Muscle of back (tissue), 11 donors: ENCODE results near the gene TCF19. TPM values are rescaled to one million over a fixed set of nuclear protein-coding genes. Genes with fewer than 3 reads are reported as not detected.
A peak's percentile ranks its signal among the peaks of the same experiment; 100 is the strongest.

Experiments used
- DNase-seq, 3 donors: peaks; one replicate each; pipeline versions ENCODE4 v3.0.0 to v3.0.0-alpha.2; 2013
- polyA plus RNA-seq, 10 donors: library from polyadenylated mRNA; unstranded; fragments of 120-200 nt; gene quantifications; one replicate each; pipeline ENCODE4 v1.2.1, GENCODE V29; 2013; ENCODE audit not compliant: insufficient read length in 10 of 10

The TCF19 gene
- polyA plus RNA-seq, 10 donors = 9.2 to 18.9 (median 11.9) TPM

DNA sequence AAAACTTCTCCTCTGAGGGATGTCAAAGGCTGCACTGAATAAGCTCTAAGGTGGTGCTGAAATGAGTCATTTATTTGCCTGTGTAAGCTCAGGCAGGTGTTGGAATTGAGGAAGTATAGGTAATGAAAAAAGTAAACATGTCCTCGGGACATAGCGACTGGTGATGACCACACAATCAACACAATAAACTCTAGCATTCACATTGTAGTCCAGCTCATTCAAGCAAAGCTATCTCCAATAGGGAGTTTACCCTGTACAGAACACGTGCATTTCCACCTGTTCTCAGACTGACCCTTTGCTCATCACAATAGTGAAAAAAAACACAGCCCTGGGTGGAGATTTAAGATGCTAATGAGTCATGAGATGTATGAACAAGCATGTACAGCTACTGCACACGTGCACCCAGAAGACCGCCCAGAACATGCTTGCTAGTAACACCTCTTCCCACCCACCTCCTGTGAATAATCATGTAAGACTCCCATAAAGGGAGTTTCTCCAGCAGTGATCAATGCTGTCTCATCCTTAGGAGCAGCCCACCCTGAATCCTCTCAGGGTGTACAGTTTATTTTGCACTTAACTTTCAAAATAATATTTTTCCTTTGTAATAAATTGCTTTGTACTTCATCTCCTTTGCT lies 45.1 kb downstream of the TCF19 start:
- DNase-seq = peak in 1 of 3 donors; percentile 18

- no peak for DNase-seq
Observed at GRCh38 chr6:31204751-31205145, 46.4 kb downstream of the TCF19 start.

DNA sequence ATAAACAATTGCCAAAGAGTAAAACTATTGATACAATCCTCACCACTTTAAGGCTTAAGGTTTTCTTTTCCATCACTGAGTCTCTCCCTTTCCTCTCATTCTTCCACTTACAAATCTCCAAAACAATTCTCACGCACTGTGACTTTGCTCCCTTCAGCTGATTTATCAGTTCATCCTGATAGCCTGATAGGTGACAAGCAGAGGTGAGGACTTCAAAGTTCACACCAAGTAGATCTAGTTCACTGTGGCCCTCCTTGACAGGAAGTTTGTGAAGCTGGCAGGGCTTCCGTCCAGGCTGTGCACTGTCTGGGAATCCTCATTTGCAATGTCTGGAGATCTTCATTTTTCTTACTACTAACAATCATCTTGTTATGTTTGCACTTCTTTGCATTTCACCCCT lies 47.2 kb downstream of the TCF19 start:
- DNase-seq = no peak

DNA sequence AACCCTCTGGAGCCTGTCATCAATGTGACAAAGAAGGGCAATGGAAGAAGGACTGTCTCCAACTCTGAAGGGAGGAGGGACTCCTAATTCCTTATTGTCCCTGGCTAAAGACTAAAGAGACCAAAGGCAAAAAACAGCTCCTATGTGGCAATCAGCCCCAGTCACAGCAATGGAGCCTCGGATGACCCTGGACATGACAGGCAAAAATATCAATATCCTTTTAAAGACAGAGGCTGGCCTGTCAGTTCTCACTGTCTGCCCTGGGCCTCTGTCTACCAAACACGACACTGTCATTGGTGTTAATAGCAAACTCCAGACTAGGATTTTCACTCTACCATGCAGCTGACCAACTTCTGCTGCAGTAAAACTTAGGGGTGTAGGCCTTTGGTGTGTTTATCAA lies 50.1 kb downstream of the TCF19 start:
- no peak for DNase-seq

- DNase-seq = no peak
Observed at GRCh38 chr6:31209137-31209536, 50.7 kb downstream of the TCF19 start.

DNA sequence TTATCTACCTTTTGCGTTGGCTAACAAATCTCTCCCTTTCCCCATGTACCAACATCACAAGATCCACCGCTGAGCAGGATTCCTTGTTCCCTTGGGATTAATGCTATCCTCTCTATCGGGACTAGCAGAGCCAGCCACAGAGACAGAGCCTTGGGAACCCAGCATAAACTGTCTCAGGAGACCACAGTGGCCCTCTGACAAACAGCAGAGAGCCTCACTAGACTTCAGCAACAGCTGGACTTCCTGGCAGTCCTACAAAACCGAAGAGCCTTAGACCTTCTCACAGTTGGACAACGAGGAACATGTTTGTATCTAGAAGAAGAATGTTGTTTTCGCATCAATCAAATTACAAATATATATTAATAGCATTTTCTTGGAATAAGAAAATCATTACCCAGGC lies 51.7 kb downstream of the TCF19 start:
- DNase-seq = no peak

GRCh38 chr6:31210741-31211532 lies 52.5 kb downstream of the TCF19 start:
- no peak for DNase-seq

Other genes starting within 250 kb of the TCF19 start
- 10 to 100 TPM; 16.8 to 32.5 (median 25.2) TPM for gene VARS2, start 244.4 kb upstream of the TCF19 start, polyA plus RNA-seq
- gene SFTA2, start 226.4 kb upstream of the TCF19 start, polyA plus RNA-seq = under 1 TPM in 1 of 10 donors, not detected in 9; 0.29 TPM
- gene MUCL3, start 217.6 kb upstream of the TCF19 start, polyA plus RNA-seq = under 1 TPM in 2 of 10 donors, not detected in 8; 0.04 to 0.05 TPM
- not detected for gene MUC21, start 174.9 kb upstream of the TCF19 start, polyA plus RNA-seq
- gene MUC22, start 148.1 kb upstream of the TCF19 start, polyA plus RNA-seq = 1 to 10 TPM in 1 of 10 donors, under 1 TPM in 1, not detected in 8; 0.04 to 1.2 TPM
- not detected for gene C6orf15, start 46.0 kb upstream of the TCF19 start, polyA plus RNA-seq
- 1 to 10 TPM in 7 of 10 donors, under 1 TPM in 3; 0.12 to 2.1 (median 1.1) TPM for gene PSORS1C1, start 43.8 kb upstream of the TCF19 start, polyA plus RNA-seq
- not detected for gene CDSN, start 38.1 kb upstream of the TCF19 start, polyA plus RNA-seq
- gene PSORS1C2, start 19.5 kb upstream of the TCF19 start, polyA plus RNA-seq = under 1 TPM in 3 of 10 donors, not detected in 7; 0.14 to 0.27 (median 0.15) TPM
- gene CCHCR1, start 787 bp upstream of the TCF19 start, polyA plus RNA-seq = 10 to 100 TPM; 11.0 to 18.4 (median 13.5) TPM
- gene POU5F1, start 12.1 kb downstream of the TCF19 start, polyA plus RNA-seq = 1 to 10 TPM in 3 of 10 donors, under 1 TPM in 6, not detected in 1; 0.41 to 3.4 (median 0.71) TPM
- gene HLA-C, start 113.5 kb downstream of the TCF19 start, polyA plus RNA-seq = 100 to 1,000 TPM in 1 of 10 donors, 10 to 100 TPM in 9; 38.7 to 119 (median 47.7) TPM
- 100 to 1,000 TPM; 114 to 299 (median 141) TPM for gene HLA-B, start 198.6 kb downstream of the TCF19 start, polyA plus RNA-seq
- gene MICA, start 245.0 kb downstream of the TCF19 start, polyA plus RNA-seq = 10 to 100 TPM in 1 of 10 donors, 1 to 10 TPM in 9; 3.8 to 12.2 (median 7.2) TPM